GM21576 (cell line): ENCODE measurements around the gene ATG14.
"Not testable (repeated sequence)": the region's sequence is repeated elsewhere in the genome, so short reads cannot be mapped to it uniquely, and the experiment has no call there.

Experiments
- ATAC-seq: cut with Tn5 transposase; IDR thresholded peaks from one replicate; pipeline ENCODE4 v1.9.1; 2021; ENCODE audit warnings: mild to moderate bottlenecking, moderate library complexity; ENCODE audit not compliant: unreplicated experiment

Gene ATG14

DNA sequence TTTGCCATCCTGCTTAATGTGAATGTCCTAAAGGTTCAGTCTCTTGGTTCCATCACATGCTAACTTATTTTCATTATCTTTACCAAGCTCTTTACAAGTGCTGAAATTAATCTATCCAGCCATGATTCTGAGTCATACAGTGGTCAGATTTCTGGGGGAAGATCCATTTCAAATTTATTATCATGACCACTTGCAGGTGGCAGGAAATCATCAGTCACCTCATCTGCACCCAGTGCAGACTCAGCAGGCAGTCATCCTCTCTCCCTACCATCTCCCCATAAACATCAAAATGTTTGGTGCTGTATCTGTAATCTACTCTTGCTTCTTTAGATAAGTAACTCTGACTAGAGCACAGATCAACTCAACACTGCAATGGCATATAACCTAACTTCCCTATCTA lies 23.5 kb downstream of the ATG14 start:
- ATAC-seq: no peak

DNA sequence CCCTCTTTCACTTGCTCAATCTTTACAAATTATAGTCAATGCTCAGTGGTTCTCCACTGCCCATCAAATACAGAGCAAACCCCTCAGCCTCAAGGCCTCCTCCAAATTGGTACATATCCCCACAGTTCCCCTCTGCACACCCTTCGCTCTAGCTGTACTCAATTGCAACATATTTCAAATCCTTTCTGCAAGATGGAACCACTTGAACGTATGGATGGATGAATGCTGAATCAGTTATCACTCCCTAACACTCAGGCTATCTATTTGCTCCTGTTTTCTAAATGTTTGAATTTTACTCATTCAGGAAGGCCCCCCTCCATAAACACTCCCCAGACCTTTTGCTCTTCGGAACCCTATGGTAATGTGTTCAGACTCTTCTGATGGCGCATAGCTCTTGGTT lies 24.5 kb downstream of the ATG14 start:
- no peak for ATAC-seq

GRCh38 chr14:55386037-55386808 lies 25.4 kb downstream of the ATG14 start:
- no peak for ATAC-seq

DNA sequence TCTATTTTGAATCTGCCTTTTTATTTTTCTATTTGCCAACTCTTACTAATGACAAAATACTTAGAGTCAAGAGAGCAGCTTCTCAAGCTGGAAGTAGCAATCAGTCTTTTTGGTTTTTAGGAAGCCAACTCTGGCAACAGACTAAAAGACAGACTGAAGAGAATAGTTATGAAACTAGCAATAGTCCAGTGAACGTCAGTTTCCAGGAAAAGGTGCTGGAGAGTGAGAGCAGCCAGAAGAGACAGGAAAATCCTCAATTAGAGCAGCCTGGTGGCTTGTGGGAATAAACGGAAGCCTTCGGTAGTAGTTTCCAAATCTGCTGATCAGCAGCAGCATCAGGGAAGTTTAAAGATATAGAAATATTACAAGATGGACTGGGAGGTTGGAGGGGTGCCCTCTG lies 27.1 kb downstream of the ATG14 start:
- ATAC-seq: no peak

DNA sequence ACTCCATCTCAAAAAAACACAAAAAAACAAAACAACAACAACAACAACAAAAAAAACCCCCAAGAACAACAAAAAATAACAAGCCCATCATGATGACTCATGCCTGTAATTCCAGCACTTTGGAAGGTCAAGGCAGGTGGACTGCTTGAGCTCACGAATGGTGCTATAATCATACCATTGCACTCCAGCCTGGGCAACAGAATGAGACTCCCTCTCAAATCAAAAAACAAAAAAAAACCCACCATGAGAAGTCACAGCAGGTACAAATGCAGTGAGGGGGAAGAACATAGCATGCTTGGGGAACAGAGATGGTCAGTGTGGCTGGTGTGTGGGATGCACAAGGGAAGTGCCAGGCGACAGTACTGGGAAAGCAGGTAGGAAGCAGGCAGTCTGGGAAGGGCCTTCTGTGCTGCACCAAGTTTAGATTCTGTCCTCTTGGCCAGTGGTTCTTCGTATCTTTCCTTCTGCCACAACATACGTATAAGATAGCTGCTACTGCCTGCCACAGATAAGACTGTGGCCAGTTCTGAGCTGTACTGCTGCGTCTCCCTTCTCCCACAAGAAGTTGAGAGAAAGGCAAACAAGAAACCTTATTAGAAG lies 28.0 kb downstream of the ATG14 start:
- no peak for ATAC-seq

DNA sequence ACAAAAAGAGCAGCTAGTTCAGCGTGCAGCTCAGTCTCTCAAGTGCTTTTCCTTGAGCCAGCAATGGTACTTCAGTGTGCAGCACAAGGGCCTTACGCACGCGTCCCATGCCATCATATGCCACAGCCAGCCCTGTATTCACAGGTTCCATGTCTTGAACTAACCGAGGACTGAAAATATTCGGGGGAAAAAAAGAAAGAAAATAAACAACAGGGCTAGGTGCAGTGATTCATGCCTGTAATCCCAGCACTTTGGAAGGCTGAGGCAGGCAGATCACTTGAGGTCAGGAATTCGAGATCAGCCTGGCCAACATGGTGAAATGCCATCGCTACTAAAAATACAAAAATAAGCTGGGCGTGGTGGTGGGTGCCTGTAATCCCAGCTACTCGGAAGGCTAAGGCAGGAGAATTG lies 28.6 kb downstream of the ATG14 start:
- not testable (repeated sequence) for ATAC-seq

- no peak for ATAC-seq
These were observed 29.1 kb downstream of the ATG14 start for GRCh38 chr14:55382483-55382882.

DNA sequence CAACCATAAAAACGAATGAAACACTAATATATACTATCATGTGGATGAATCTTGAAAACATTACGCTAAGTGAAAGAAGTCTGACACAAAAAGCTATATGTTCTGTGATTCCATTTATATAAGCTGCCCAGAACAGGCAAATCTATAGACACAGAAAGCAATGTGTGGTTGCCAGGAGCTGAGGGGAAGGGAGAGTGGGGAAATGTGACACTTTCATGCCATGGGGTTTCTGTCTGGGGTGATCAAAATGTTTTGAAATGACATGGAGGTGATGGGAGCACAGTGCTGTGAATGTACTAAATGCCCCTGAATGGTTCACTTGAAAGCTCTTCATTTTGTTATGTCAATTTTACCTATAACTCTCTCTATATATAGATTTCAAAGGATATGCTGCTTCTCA lies 30.1 kb downstream of the ATG14 start:
- ATAC-seq: no peak

- ATAC-seq: no peak
These were observed 30.6 kb downstream of the ATG14 start for GRCh38 chr14:55381040-55381439.

- no peak for ATAC-seq
These were observed 34.4 kb downstream of the ATG14 start for GRCh38 chr14:55377236-55377635.

DNA sequence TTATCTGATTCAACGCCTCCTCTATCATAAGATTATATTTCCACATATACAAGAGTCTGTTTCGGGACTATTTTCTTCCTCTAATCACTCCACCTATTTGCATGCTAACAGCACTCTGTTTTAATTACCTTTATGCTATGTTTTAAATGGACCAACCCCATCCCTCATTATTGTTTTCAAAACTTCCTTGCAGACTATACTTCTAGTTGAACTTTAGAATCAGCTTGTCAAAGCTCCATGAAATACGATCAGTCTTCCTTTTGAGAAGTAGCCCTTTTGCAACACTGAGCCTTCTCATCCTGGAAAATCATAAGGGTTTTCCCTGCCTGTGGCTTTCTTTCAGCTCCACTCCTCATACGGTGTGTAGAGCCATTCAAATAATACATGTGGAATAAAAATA lies 36.9 kb downstream of the ATG14 start:
- ATAC-seq: no peak

GRCh38 chr14:55373784-55374705 lies 37.6 kb downstream of the ATG14 start:
- ATAC-seq: no peak

GRCh38 chr14:55372825-55373224 lies 38.8 kb downstream of the ATG14 start:
- ATAC-seq: no peak

DNA sequence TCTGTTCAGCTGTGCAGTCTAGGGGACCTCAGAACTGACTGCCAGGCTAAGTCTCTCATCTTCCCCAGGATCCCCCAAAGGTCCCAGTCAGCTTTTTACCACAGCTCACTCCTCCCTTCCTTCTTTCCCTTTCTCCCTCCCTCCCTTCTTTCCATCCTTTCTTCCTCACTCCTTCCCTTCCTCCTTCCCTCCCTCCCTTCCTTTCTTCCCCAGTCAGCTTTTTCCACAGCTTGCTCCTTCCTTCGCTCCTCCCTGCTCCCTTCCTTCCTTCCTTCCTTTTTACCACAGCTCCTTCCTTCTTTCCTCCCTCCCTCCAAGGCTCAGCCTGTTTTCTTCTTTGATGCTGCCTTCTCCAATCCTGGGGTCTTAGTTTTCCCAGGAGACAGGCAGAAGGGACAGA lies 39.2 kb downstream of the ATG14 start:
- no peak for ATAC-seq

DNA sequence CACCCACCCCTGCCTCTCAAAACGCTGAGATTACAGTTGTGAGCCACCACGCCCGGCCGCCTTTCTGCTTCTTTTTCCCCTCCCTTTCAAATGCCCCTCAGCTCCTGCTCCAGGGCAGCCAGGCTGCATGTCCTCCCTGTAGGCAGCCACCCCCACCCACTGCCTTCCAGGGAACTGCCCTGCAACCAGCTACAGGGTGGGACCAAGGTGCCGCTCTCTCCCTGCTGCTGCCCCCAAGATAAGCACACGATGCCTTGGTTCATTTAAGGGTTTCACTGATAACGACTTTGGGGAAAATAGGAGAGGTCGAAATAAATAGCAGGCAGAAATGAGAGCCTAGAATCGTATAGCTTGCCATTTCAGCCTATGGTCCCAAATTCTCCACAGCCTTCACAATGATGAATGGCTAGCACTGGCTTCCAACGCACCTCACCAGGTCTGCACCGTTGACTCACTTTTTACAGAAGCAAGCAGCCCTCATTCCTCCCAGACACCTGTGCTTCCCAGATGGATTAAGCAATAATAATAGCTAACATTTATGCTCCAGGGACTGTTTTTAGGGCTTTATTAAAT lies 40.7 kb downstream of the ATG14 start:
- no peak for ATAC-seq

DNA sequence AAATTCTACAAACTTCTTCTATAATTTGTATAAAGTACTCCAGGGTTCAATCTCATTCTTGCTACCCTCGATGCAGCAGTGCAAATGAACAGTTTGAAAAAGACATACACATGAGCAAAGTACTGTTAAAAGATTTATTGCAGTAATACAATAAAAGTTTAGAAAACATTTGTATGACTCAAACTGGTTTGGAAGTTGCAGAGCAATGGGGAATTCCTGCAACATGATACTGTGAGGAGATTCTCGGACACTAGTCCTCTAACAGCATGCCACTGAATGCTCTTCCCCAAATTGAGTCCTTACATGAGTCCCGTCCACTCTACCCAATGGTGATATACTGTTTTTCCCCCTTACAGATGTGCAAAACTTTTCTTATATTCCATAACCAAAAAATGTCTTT lies 45.4 kb downstream of the ATG14 start:
- ATAC-seq: no peak

- ATAC-seq: no peak
These were observed 50.4 kb downstream of the ATG14 start for GRCh38 chr14:55361190-55361589.

DNA sequence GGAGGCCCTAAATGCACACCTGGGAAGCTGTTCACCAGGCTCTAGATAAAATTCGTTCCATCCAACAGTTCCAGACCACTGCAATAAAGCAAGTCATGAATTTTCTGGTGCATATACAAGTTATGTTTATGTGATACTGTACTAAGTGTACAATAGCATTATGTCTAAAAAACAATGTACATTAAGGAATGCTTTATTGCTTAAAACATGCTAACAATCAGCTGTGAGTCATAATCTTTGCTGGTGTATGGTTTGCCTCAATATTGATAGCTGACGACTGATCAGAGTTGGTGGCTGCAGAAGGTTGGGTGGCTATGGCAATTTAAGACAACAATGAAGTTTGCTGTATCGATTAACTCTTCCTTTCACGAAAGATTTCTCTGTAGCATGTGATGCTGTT lies 52.3 kb downstream of the ATG14 start:
- no peak for ATAC-seq

DNA sequence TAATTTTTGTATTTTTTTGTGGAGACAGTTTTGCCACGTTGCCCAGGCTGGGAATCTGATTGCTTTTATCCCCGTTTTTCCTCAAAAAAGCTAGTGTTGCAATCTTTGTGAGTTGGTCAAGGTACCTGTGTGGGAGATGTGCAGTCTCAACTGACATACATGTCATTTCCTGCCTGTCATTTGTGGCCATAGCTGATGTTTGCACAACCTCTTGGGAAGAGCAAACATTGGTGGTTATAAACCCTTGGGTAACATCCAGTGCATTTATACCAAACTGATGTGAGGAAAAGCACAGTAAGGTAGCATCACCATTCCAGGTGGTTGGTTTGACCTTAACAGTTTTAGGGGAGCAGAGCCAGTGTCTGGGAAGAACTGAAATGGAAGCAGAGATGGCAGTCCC lies 54.7 kb downstream of the ATG14 start:
- no peak for ATAC-seq

GRCh38 chr14:55355922-55356321 lies 55.7 kb downstream of the ATG14 start:
- ATAC-seq: no peak

DNA sequence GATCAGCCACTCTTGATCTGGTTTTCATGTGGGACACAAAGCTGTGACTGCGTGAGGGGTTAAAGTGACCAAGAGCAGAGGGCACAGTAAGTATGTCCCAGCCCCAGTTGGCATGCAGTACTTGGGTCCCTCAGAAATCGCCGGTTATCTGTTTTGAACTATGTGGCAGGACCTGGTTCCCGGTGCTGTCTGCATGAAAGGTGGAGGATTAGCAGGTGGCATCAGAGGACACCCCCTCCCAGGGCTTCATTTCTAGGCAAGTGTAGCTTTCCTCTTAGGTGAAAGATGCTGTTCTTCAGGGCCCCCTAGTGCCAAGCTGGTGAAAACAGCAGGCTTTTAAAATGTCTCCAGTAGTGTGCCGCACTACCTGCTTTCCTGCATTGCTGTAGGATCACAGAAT lies 57.1 kb downstream of the ATG14 start:
- peak; percentile 71 for ATAC-seq
